Ectodermal cell (in vitro differentiated cells): ENCODE data around the gene CCM2.

ENCODE experiments used
- H3K27ac ChIP-seq: 2 replicates; pipeline ENCODE4 v1.7.0; 2013; ENCODE audit warnings: mild to moderate bottlenecking, low read depth, low read length; ENCODE audit not compliant: insufficient read depth, poor library complexity, severe bottlenecking
- H3K27me3 ChIP-seq: 2 replicates; pipeline ENCODE4 v1.7.0; 2013; ENCODE audit warnings: mild to moderate bottlenecking, low read length; ENCODE audit not compliant: insufficient read depth, control insufficient read depth, poor library complexity, severe bottlenecking
- H3K36me3 ChIP-seq: one replicate; pipeline ENCODE4 v1.7.0; 2013; ENCODE audit warnings: low read length; ENCODE audit not compliant: control insufficient read depth, insufficient read depth
- H3K4me1 ChIP-seq: one replicate; pipeline ENCODE4 v1.7.0; 2013; ENCODE audit warnings: low read length; ENCODE audit not compliant: control insufficient read depth, insufficient read depth
- H3K4me3 ChIP-seq: 2 replicates; pipeline ENCODE4 v1.7.0; 2013; ENCODE audit warnings: low read depth, low read length, control low read depth; ENCODE audit not compliant: insufficient read depth
- H3K9me3 ChIP-seq: 2 replicates; pipeline ENCODE4 v1.7.0; 2013; ENCODE audit warnings: mild to moderate bottlenecking, low read length, moderate library complexity; ENCODE audit not compliant: control insufficient read depth
- whole genome bisulfite sequencing, 2 experiments: methylation state at CpG; one replicate each; pipeline ENCODE4 v1.1.7; 2013; ENCODE audit warnings: missing lambda C conversion rate in 2 of 2; 5-methylcytosine and 5-hydroxymethylcytosine counted together

Gene CCM2

DNA sequence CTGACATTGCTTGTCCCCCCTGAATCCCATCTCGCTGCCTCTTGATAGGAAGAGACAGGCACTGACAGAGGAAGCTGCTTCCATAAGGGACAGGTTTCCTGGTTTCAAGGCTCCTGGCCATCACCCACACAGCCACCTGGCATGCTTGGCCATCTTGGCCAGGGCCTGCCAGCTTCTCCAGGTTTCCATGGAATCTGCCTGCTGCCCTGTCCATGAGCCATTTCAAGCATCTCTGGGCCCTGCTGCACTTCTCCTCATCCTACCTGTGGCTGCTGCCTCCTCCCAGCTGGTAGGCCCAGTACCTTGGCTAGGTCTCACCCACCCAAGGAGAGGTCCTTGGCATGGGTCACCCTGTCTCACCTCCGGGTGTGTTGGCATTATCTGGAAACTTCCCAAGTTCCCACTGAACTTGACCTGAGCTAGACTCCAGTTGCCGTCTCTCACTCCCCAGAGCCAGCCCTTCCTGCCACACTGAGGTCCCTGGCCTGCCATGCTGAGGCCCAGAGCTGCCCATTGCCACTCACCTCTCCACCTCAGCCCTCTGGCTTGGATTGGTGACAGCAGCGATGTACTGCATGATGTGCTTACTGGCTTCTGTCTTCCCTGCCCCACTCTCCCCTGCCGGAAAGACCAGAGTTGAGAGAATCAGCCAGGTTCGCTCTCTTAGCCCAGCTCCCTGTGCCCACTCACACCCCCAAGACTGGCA, 23.8 kb upstream of the CCM2 start:
- Histone ChIP-seq H3K4me3 (no peak overlapping the region), H3K4me1 (no peaks in the 10 kb centered on the region), H3K36me3 (no peaks in the 10 kb centered on the region), H3K27me3 (no peaks in the 10 kb centered on the region), H3K27ac (no peak overlapping the region), H3K9me3 (no peaks in the 10 kb centered on the region)
- 92 to 94% methylated on average over 6 of the region's 6 CpGs for WGBS, 2 experiments

DNA sequence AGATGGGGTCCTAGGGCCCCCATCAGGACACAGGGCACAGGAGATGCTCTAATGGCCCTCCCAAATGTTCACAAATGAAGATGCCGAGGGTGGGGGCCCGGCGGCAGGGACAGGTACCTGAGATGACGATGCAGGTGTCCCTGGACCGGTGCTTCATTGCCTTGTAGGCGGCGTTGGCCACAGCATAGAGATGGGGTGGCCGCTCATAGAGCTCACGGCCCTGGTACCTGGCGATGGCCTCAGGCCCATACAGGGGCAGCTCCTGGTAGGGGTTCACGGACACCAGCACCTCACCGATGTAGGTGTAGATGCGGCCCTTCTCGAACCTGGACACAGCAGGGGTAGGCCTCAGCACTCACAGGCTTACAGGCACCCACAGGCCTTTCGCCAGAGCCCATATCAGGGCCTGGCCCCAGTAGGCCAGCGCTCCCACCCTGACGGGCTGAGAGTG, 23.2 kb upstream of the CCM2 start:
- Histone ChIP-seq H3K4me3 (no peak overlapping the region), H3K27me3 (no peaks in the 10 kb centered on the region), H3K27ac (no peak overlapping the region), H3K4me1 (no peaks in the 10 kb centered on the region), H3K9me3 (no peaks in the 10 kb centered on the region), H3K36me3 (no peaks in the 10 kb centered on the region)
- WGBS, 2 experiments: 96% methylated on average over 17 of the region's 17 CpGs

DNA sequence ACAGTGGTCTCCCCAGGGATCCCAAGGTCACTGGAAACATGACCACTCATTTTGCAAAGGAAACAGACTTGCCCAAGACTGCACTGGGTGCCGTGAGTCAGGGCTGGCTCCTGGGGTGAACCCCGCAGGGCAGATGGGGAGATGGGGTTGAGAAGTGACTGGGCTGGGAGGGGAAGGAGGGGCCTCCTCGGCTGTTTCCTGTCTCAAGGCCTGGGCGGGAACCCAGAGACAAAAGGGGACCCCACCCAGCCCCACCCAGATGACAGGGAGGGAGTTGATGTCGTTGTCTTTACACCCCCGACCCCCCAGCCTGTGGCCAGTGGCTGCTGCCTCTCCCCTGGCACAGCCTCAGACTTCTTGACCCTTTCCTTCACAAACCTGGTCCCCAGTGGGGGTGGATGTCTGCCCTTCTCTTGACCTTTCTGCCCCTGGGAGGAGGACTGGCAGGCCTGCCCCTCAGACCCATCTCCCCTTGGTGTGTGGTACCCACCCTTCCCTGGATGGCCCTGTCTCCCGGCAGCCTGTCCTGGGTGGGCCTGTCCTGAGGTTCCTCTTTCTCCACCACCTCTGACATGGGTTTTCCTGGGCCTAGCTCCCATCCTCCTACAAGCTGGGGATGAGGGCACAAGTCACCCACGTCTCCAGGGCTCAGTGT, 22.6 kb upstream of the CCM2 start:
- Histone ChIP-seq H3K4me1 (no peaks in the 10 kb centered on the region), H3K36me3 (no peaks in the 10 kb centered on the region), H3K4me3 (no peak overlapping the region), H3K27ac (no peak overlapping the region), H3K9me3 (no peaks in the 10 kb centered on the region), H3K27me3 (no peaks in the 10 kb centered on the region)
- WGBS, 2 experiments: 85 to 88% methylated on average over 8 of the region's 8 CpGs

DNA sequence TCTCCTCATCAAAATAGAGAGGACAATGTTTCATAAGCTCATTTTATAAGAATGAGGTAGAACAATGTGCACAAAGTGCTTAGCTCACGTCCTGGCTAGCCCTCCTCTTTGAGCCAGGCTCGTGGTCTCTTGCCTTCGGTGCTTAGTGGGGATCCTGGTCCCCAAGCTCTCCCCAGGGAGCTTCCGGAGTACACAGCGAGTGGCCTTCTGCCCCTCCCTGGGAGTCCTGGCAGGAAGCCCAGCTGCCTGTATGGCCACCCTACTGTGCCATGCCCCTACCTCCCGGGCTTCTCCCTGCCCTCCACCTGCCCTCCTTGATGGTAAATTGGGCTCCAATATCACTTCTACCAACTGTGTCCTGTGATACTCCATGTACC, 22.1 kb upstream of the CCM2 start:
- no peaks in the 10 kb centered on the region for H3K4me1 ChIP-seq
- no peaks in the 10 kb centered on the region for H3K9me3 ChIP-seq
- H3K27me3 ChIP-seq: no peaks in the 10 kb centered on the region
- H3K27ac ChIP-seq: no peak overlapping the region
- peaks cover 5% of the 10 kb centered on the region for H3K36me3 ChIP-seq
- 93 to 95% methylated on average over 6 of the region's 6 CpGs for WGBS, 2 experiments
- no peak overlapping the region for H3K4me3 ChIP-seq

GRCh38 chr7:44978511-44979366, 21.3 kb upstream of the CCM2 start, which contains the start of gene MYO1G:
TSS of gene MYO1G (minus strand) at chr7:44979015. CDS start at chr7:44978961, 54 bp downstream.
- WGBS, 2 experiments: 93 to 94% methylated on average over 24 of the region's 24 CpGs
- Histone ChIP-seq H3K27me3 (no peaks in the 10 kb centered on the region), H3K9me3 (no peaks in the 10 kb centered on the region), H3K4me1 (no peaks in the 10 kb centered on the region), H3K36me3 (peaks cover 12% of the 10 kb centered on the region), H3K4me3 (no peak within 1 kb of the TSS), H3K27ac (no peak within 1 kb of the TSS)

DNA sequence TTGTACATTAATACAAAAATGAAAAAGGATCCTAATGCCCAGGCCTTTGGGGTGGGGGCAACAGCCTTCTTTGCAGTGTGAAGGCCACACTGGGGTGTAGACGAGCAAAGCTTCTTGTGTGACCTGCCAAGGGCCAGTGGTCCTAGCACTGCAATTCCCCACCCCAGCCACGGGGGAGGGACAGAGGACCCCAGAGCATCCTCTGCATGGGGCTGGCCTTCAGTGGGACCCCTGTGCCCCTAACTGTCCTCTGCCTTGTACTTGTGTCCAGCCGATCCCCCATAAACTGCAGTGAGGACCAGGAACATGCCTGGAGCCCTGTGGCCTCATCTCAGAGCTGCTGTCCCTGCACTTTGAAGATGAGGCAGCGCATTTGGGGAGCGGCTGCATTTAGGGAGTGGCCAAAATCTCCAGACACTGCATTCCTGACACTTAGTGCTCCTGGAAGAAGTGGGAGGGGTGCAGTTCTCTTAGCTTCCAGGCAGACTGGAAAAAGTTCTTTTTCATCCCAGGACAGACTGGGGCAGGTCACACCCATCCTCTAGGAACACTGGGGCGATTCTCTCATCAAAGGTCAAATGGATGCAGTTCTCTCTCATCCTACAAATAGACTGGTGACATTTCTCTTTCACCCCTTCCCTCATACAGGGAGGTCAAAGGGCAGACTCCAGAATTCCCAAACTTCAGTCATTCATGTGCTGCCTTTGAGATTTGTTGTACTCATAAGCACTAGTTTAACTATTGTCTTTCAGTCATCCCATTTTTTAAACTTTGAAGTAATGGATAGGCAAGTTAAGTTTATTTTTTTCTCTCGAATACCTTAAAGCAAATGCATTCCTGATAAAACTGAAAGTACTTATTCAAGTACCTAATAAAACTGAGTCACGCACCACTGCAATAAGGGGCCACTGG, 20.3 kb upstream of the CCM2 start:
- no peaks in the 10 kb centered on the region for H3K4me1 ChIP-seq
- no peaks in the 10 kb centered on the region for H3K27me3 ChIP-seq
- H3K27ac ChIP-seq: no peak overlapping the region
- H3K36me3 ChIP-seq: peaks cover 20% of the 10 kb centered on the region
- WGBS, 2 experiments: 92 to 94% methylated on average over 8 of the region's 8 CpGs
- H3K9me3 ChIP-seq: no peaks in the 10 kb centered on the region
- no peak overlapping the region for H3K4me3 ChIP-seq

- H3K9me3 ChIP-seq: no peaks in the 10 kb centered on the region
- WGBS, 2 experiments: 88 to 90% methylated on average over 8 of the region's 8 CpGs
- H3K27me3 ChIP-seq: no peaks in the 10 kb centered on the region
- H3K4me3 ChIP-seq: no peak overlapping the region
- H3K36me3 ChIP-seq: peaks cover 26% of the 10 kb centered on the region
- peaks cover 8% of the 10 kb centered on the region for H3K4me1 ChIP-seq
- no peak overlapping the region for H3K27ac ChIP-seq
Observed at GRCh38 chr7:44980393-44981034, 19.5 kb upstream of the CCM2 start.

GRCh38 chr7:44981035-44981706, 18.8 kb upstream of the CCM2 start:
- peaks cover 8% of the 10 kb centered on the region for H3K4me1 ChIP-seq
- no peaks in the 10 kb centered on the region for H3K9me3 ChIP-seq
- WGBS, 2 experiments: 92 to 95% methylated on average over 6 to 7 of the region's 7 CpGs
- no peak overlapping the region for H3K4me3 ChIP-seq
- H3K27ac ChIP-seq: no peak overlapping the region
- no peaks in the 10 kb centered on the region for H3K27me3 ChIP-seq
- peaks cover 26% of the 10 kb centered on the region for H3K36me3 ChIP-seq

DNA sequence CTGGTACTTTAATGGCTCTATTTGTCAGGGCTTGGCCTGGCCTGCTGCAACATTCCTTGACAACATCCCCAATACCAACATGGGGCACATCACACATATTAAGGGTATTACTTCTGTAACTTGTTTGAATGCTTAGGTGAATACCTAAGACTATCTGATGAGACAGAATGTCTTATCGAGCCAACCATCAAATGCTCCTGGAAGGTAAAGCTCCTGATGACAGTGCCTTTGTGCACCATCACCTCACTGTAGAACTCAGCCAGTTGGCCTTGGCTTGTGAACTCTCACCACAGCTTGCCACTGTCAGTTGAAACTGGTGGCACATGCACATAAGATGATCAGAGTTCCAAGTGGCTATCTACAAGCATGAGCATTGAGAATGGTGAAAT, 17.5 kb upstream of the CCM2 start:
- Histone ChIP-seq H3K27ac (no peak overlapping the region), H3K4me3 (no peak overlapping the region), H3K9me3 (no peaks in the 10 kb centered on the region), H3K27me3 (no peaks in the 10 kb centered on the region), H3K36me3 (peaks cover 26% of the 10 kb centered on the region), H3K4me1 (peaks cover 8% of the 10 kb centered on the region)
- 95 to 100% methylated on average over 1 of the region's 1 CpG for WGBS, 2 experiments
